Effector memory CD4-positive, alpha-beta T cell (primary cell): ENCODE data around the gene TBC1D2B.
"Not testable (repeated sequence)": the region's sequence is repeated elsewhere in the genome, so short reads cannot be mapped to it uniquely, and the experiment has no call there.

Experiments
- DNase-seq, 3 donors: peaks; one replicate each; pipeline ENCODE4 v3.0.0-alpha.2; 2020
- H3K27ac ChIP-seq: 2 replicates; pipeline ENCODE4 v1.7.0; 2013; ENCODE audit warnings: mild to moderate bottlenecking, low read length, moderate library complexity; ENCODE audit not compliant: insufficient read depth, poor library complexity, severe bottlenecking
- H3K27me3 ChIP-seq: replicated peaks from 2 replicates; pipeline ENCODE4 v1.7.0; 2013; ENCODE audit warnings: mild to moderate bottlenecking, low read length; ENCODE audit not compliant: insufficient read depth, control insufficient read depth, poor library complexity, severe bottlenecking
- H3K36me3 ChIP-seq: 2 replicates; pipeline ENCODE4 v1.7.0; 2013; ENCODE audit warnings: mild to moderate bottlenecking, low read length, moderate library complexity; ENCODE audit not compliant: control insufficient read depth, insufficient read depth
- H3K4me1 ChIP-seq: 2 replicates; pipeline ENCODE4 v1.7.0; 2013; ENCODE audit warnings: low read length, mild to moderate bottlenecking; ENCODE audit not compliant: control insufficient read depth, insufficient read depth, poor library complexity, severe bottlenecking
- H3K4me3 ChIP-seq: 2 replicates; pipeline ENCODE4 v1.7.0; 2013; ENCODE audit warnings: low read length, low read depth, mild to moderate bottlenecking; ENCODE audit not compliant: insufficient read depth, poor library complexity, severe bottlenecking
- H3K9me3 ChIP-seq: 2 replicates; pipeline ENCODE4 v1.7.0; 2013; ENCODE audit warnings: mild to moderate bottlenecking, low read length, moderate library complexity; ENCODE audit not compliant: control insufficient read depth

TBC1D2B gene

GRCh38 chr15:77988347-77989295, 88.9 kb downstream of the TBC1D2B start:
- H3K27me3 ChIP-seq: no peaks in the 10 kb centered on the region
- DNase-seq: no peak
- no peak overlapping the region for H3K27ac ChIP-seq
- H3K4me1 ChIP-seq: peaks cover 10% of the 10 kb centered on the region
- H3K9me3 ChIP-seq: no peaks in the 10 kb centered on the region
- peaks cover 2% of the 10 kb centered on the region for H3K36me3 ChIP-seq
- H3K4me3 ChIP-seq: no peak overlapping the region

GRCh38 chr15:77987765-77988136, 89.8 kb downstream of the TBC1D2B start:
- not testable (repeated sequence) for DNase-seq, H3K36me3 ChIP-seq, H3K27ac ChIP-seq, H3K27me3 ChIP-seq, H3K4me3 ChIP-seq, H3K9me3 ChIP-seq
- peaks cover 10% of the 10 kb centered on the region for H3K4me1 ChIP-seq

GRCh38 chr15:77986891-77987764, 90.4 kb downstream of the TBC1D2B start:
- H3K36me3 ChIP-seq: no peaks in the 10 kb centered on the region
- no peaks in the 10 kb centered on the region for H3K27me3 ChIP-seq
- no peak overlapping the region for H3K27ac ChIP-seq
- H3K4me3 ChIP-seq: no peak overlapping the region
- H3K9me3 ChIP-seq: no peaks in the 10 kb centered on the region
- H3K4me1 ChIP-seq: peaks cover 10% of the 10 kb centered on the region
- DNase-seq: no peak

GRCh38 chr15:77985931-77986480, 91.5 kb downstream of the TBC1D2B start:
- H3K36me3 ChIP-seq: no peaks in the 10 kb centered on the region
- H3K4me1 ChIP-seq: peaks cover 10% of the 10 kb centered on the region
- H3K9me3 ChIP-seq: no peaks in the 10 kb centered on the region
- no peak for DNase-seq
- no peak overlapping the region for H3K27ac ChIP-seq
- H3K4me3 ChIP-seq: no peak overlapping the region
- no peaks in the 10 kb centered on the region for H3K27me3 ChIP-seq

- Histone ChIP-seq H3K9me3 (no peaks in the 10 kb centered on the region), H3K27ac (no peak overlapping the region), H3K36me3 (no peaks in the 10 kb centered on the region), H3K27me3 (no peaks in the 10 kb centered on the region), H3K4me3 (no peak overlapping the region), H3K4me1 (peaks cover 5% of the 10 kb centered on the region)
- DNase-seq: no peak
Measured at GRCh38 chr15:77985031-77985930, 92.2 kb downstream of the TBC1D2B start.

- Histone ChIP-seq H3K9me3 (no peaks in the 10 kb centered on the region), H3K4me1 (no peaks in the 10 kb centered on the region), H3K4me3 (no peak overlapping the region), H3K27me3 (no peaks in the 10 kb centered on the region), H3K27ac (no peak overlapping the region), H3K36me3 (no peaks in the 10 kb centered on the region)
- DNase-seq: no peak
Measured at GRCh38 chr15:77984446-77984861, 93.1 kb downstream of the TBC1D2B start.

- H3K27ac ChIP-seq: no peak overlapping the region
- H3K36me3 ChIP-seq: no peaks in the 10 kb centered on the region
- H3K9me3 ChIP-seq: no peaks in the 10 kb centered on the region
- no peak for DNase-seq
- no peaks in the 10 kb centered on the region for H3K27me3 ChIP-seq
- no peak overlapping the region for H3K4me3 ChIP-seq
- H3K4me1 ChIP-seq: no peaks in the 10 kb centered on the region
Measured at GRCh38 chr15:77983708-77984445, 93.6 kb downstream of the TBC1D2B start.

- DNase-seq: no peak
- H3K36me3 ChIP-seq: no peaks in the 10 kb centered on the region
- no peak overlapping the region for H3K27ac ChIP-seq
- no peaks in the 10 kb centered on the region for H3K27me3 ChIP-seq
- no peak overlapping the region for H3K4me3 ChIP-seq
- no peaks in the 10 kb centered on the region for H3K9me3 ChIP-seq
- no peaks in the 10 kb centered on the region for H3K4me1 ChIP-seq
Measured at GRCh38 chr15:77983091-77983707, 94.3 kb downstream of the TBC1D2B start.
